Measurements from ENCODE around the gene NEK1. TPM values are rescaled to one million over a fixed set of nuclear protein-coding genes. Genes with fewer than 3 reads are reported as not detected.

NEK1 gene
- total RNA-seq, 2 experiments from 2014 or later, result 12.9 to 21.6 TPM

DNA sequence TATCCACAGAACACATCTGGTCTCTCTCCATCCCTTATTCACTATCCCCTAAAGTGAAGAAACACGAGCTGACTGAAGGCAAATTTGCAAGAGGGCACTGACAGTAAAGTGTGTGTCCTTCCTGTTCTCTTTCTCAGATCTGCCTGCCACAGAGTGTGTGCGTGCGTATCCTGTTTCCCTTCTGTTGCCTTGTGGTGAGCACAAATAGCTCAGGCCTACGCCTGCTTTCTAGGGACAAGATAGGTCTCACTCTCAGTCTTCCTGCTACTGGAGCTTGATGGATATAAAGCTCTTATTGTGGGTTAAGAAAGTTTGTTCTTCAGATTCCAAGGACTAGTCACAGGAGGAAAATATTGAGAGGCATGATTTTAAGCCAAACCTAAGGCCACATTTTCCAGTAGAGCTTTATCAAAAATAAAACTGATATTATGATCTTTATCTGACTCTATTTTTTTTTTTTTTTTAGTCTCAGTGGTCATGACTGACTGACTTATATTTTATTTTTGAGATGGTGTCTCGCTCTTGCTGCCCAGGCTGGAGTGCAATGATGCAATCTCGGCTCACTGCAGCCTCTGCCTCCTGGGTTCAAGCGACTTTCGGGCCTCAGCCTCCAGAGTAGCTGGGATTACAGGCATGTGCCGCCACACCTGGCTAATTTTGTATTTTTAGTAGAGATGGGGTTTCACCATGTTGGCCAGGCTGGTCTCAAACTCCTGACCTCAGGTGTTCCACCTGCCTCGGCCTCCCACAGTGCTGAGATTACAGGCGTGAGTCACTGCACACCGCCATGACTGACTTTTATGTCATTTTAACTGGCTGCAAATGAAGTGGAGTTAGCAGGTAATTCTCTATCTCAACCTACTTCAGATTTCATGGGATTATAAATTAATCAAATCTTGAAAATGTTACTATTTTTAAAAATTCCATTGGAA lies 201.3 kb downstream of the NEK1 start:
- H3K36me3 Mint-ChIP-seq, result peaks cover 9% of the 10 kb centered on the region

DNA sequence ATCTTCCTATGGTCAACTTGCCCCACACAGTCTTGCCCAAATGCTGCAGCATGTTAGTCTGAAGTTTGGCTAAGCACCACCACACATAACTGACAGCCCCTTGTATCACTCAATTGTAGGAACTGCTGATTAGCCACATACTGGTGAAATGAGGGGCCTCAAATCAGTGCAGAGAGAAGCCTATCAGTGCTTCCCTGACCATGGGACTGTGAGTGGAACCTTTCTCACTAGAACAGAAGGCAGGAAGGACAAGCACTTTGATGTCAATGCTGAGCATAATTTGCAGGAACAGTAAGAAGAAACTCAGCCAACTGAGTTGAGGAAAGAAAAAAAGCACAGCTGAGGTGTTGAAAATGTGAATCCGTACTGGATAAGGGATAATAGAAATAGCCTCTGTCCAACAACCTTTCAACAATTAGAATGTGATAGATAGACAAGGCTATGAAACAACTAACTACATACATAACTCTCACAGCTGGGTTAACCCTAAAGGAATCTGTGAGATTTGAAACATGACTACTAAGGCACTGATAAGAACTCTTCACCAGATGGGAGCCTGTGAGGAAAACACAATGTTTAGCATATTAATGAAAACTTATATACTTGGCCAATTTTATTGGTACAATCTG lies 205.1 kb downstream of the NEK1 start:
- Mint-ChIP-seq H3K36me3 (peaks cover 11% of the 10 kb centered on the region), H3K9me3 (ENCODE audit: low read depth) (peaks cover 2% of the 10 kb centered on the region), H3K27ac (no peak overlapping the region), H3K4me3 (no peak overlapping the region), H3K27me3 (no peaks in the 10 kb centered on the region), H3K4me1 (peaks cover 25% of the 10 kb centered on the region)
- ATAC-seq (no peak), DNase-seq (no peak)
- CTCF ChIA-PET, result no interaction called here

More for the DNA sequence above, 201.3 kb downstream of the NEK1 start:
- CTCF ChIA-PET, result interaction anchor here (0.8 to 1.4 kb wide), 4 partner anchors 75 to 616 kb away, joined by 3 to 4 read pairs (median 3); no protein-coding TSS in a partner anchor
- Mint-ChIP-seq H3K4me3 (peak overlapping the region; percentile 47), H3K4me1 (peaks cover 31% of the 10 kb centered on the region), H3K27ac (peak overlapping the region; percentile 87), H3K9me3 (ENCODE audit: low read depth) (peaks cover 2% of the 10 kb centered on the region), H3K27me3 (no peaks in the 10 kb centered on the region)
- ATAC-seq (peak; percentile 100), DNase-seq (peak; percentile 88)

DNA sequence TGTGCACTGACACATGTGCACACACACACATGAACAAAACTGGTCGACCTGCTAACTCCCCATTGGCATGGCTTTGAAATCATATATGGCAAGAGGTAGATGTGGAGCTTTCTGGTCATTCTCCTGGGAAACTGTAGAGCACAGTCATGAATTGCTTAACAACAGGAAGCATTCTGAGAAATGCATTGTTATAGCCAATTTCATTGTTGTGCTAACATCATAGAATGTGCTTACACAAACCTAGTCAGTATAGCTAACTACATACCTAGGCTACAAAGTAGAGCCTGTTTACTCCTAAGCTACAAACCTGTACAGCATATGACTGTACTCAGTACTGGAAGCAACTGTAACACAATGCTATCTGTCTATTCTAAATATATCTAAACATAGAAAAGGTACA lies 207.4 kb downstream of the NEK1 start:
- Mint-ChIP-seq H3K27me3 (no peaks in the 10 kb centered on the region), H3K4me3 (no peak overlapping the region), H3K4me1 (peaks cover 4% of the 10 kb centered on the region), H3K27ac (no peak overlapping the region), H3K9me3 (ENCODE audit: low read depth) (peaks cover 2% of the 10 kb centered on the region), H3K36me3 (peaks cover 16% of the 10 kb centered on the region)
- DNase-seq (no peak), ATAC-seq (no peak)
- CTCF ChIA-PET, result no interaction called here

DNA sequence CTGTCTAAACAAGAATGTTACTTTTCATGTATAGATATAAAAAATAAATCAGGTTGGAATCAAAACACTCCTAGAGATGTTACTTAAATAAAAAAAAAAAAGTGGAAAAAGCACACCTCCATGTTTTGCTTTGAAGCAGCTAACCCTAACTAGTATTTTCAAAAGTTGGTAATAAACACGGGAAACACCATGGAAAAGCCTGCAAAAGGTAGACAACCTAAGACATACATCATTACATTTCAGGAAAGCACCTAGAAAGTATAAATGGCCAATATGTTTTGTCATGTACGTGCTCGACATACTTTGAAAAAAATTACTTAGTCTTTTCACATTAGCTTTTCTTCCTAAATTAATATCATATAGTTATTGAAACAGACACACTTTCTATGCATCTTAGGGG lies 211.6 kb downstream of the NEK1 start:
- H3K4me1 Mint-ChIP-seq, result no peaks in the 10 kb centered on the region
- CTCF ChIA-PET, result no interaction called here
- no peak overlapping the region for H3K27ac Mint-ChIP-seq
- DNase-seq, result no peak
- H3K36me3 Mint-ChIP-seq, result peaks cover 16% of the 10 kb centered on the region
- ATAC-seq, result no peak
- H3K27me3 Mint-ChIP-seq, result no peaks in the 10 kb centered on the region
- no peaks in the 10 kb centered on the region for H3K9me3 Mint-ChIP-seq (ENCODE audit: low read depth)
- H3K4me3 Mint-ChIP-seq, result no peak overlapping the region

DNA sequence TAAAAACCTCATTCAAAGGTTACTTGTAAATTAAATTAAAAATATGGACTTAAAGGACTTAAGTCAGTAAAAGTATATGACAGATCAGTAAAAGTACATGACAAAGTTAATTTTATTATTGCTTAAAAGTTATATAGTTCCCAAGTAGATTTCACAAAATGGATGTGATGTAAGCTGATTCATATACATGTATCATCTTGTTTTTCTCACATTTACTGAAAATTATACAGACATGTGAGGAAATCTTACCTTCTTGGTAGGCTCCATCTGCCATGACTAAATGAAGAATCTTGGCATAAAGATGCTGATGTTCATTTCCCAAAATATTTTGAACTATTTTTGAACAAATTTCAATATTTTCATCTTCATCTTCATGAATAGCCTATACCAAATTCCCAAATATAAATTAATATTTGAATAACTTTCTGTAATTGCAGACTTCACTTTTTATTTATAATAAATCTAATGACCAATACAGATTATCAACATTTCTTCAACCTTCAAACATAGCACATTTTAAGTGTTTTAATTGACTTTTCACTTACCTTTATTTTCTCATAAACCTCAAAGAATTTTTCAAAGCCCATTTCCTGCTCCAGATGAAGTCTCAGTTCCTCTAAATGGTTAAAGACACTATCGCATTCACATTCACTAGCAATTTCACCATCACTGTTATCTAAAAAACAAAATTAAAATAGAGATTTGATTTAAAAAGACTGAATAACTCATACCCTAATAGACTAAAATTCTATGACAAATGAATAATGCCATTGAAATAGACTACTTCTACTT lies 212.2 kb downstream of the NEK1 start:
- DNase-seq (no peak), ATAC-seq (no peak)
- no peak overlapping the region for H3K27ac Mint-ChIP-seq
- no peaks in the 10 kb centered on the region for H3K9me3 Mint-ChIP-seq (ENCODE audit: low read depth)
- no peaks in the 10 kb centered on the region for H3K27me3 Mint-ChIP-seq
- H3K36me3 Mint-ChIP-seq, result peaks cover 16% of the 10 kb centered on the region
- CTCF ChIA-PET, result no interaction called here
- no peak overlapping the region for H3K4me3 Mint-ChIP-seq
- H3K4me1 Mint-ChIP-seq, result no peaks in the 10 kb centered on the region

DNA sequence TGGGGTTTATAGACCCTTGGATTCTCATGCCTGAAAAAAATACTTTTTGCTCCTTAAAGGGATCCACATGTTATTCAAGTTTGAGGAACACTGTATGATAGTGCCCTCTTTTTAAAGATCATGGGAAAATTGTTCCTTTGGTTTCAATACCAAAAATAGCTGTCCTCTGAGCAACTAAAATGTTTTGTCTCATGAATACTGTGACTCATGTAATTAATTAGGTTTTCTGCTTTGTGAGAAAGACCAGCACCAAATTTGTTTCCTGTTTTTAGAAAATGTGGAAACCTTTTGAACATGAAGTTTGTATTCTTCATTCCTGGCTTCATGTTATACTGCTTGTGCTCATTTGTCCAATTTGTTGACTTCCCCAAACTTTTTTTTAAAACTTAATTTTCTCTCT lies 214.1 kb downstream of the NEK1 start:
- H3K4me1 Mint-ChIP-seq, result no peaks in the 10 kb centered on the region
- no peak overlapping the region for H3K4me3 Mint-ChIP-seq
- no peak for DNase-seq
- H3K9me3 Mint-ChIP-seq (ENCODE audit: low read depth), result no peaks in the 10 kb centered on the region
- no peak for ATAC-seq
- no peak overlapping the region for H3K27ac Mint-ChIP-seq
- CTCF ChIA-PET, result no interaction called here
- H3K36me3 Mint-ChIP-seq, result peaks cover 15% of the 10 kb centered on the region
- no peaks in the 10 kb centered on the region for H3K27me3 Mint-ChIP-seq

DNA sequence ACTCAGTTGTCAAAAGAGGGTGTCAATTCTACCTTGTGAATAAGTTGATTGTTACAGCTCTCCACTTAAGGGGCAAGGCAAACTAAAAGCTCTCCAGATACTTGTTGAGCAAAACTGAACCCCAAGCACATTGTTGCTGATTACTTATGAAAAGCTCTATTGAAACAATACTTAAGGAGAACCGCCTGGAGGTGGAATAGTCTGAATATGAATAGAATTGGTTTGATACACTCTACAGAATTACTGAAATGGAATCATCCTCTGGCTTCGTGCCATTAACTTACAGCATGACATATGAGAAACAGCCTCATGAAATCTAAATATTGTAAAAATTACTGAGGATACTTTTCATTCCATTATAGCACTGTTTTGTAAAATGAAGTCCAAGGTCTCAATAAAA lies 214.6 kb downstream of the NEK1 start:
- H3K27me3 Mint-ChIP-seq, result no peaks in the 10 kb centered on the region

DNA sequence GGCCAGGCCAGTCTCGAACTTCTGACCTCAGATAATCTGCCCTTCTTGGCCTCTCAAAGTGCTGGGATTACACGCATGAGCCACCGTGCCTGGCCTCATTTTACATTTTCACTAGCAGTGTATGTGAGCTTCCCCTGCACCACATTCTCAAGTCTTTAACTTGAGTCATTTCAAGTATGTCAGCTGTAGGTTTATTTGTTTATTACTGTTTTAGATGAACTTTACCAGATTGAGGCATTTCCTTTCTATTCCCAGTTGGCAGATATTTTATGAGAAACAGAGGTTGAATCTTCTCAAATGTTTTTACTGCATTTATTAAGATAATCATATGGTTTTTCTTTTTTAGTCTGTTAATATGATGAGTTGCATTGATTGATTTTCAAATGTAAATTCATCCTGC lies 227.0 kb downstream of the NEK1 start:
- Mint-ChIP-seq H3K27me3 (peaks cover 6% of the 10 kb centered on the region), H3K27ac (no peak overlapping the region), H3K4me1 (no peaks in the 10 kb centered on the region), H3K36me3 (no peaks in the 10 kb centered on the region), H3K4me3 (no peak overlapping the region), H3K9me3 (ENCODE audit: low read depth) (no peaks in the 10 kb centered on the region)
- no peak for ATAC-seq
- DNase-seq, result no peak
- CTCF ChIA-PET, result no interaction called here

More for the DNA sequence above, 214.6 kb downstream of the NEK1 start:
- CTCF ChIA-PET, result no interaction called here
- no peaks in the 10 kb centered on the region for H3K4me1 Mint-ChIP-seq
- DNase-seq (no peak), ATAC-seq (no peak)
- no peak overlapping the region for H3K27ac Mint-ChIP-seq
- H3K36me3 Mint-ChIP-seq, result peaks cover 15% of the 10 kb centered on the region
- no peaks in the 10 kb centered on the region for H3K9me3 Mint-ChIP-seq (ENCODE audit: low read depth)
- no peak overlapping the region for H3K4me3 Mint-ChIP-seq

DNA sequence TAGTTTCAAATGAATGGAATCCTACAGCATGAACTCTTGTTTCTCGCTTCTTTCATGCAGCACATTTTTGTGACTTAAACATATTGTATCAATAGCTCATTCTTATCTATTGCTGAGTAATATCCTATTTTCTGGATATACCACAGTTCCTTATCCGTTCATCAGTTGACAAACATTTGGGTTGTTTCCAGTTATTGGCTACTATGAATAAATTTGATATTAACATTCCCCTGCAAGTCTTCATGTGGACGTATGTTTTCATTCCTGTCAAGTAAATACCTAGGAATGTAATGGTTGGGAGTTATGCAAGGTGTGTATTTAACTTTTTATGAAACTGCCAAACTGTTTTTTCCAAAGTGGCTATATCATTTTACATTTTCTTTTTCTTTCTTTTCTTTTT lies 227.6 kb downstream of the NEK1 start:
- Mint-ChIP-seq H3K4me3 (no peak overlapping the region), H3K4me1 (no peaks in the 10 kb centered on the region), H3K27me3 (peaks cover 6% of the 10 kb centered on the region), H3K27ac (no peak overlapping the region), H3K9me3 (ENCODE audit: low read depth) (no peaks in the 10 kb centered on the region), H3K36me3 (no peaks in the 10 kb centered on the region)
- DNase-seq (no peak), ATAC-seq (no peak)
- CTCF ChIA-PET, result no interaction called here

DNA sequence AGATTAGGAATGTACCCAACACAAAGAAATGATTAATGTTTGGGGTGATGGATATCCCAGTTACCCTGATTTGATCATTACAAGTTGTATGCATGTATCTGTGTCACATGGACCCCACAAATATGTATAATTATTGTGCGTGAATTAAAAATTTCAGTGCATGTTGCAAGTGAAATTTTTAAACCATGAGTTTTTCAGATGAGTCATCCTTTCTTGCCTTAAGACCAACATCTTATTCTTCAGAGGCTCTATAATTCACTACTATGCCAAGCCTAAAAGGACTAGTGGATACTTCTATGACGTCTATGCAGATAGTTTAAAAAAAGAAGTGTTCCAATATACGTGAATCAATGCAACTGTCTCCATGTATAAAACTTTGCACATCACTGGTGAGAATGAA lies 228.7 kb downstream of the NEK1 start:
- Mint-ChIP-seq H3K27me3 (peaks cover 6% of the 10 kb centered on the region), H3K4me3 (no peak overlapping the region), H3K9me3 (ENCODE audit: low read depth) (no peaks in the 10 kb centered on the region), H3K27ac (no peak overlapping the region), H3K4me1 (no peaks in the 10 kb centered on the region), H3K36me3 (no peaks in the 10 kb centered on the region)
- no peak for ATAC-seq
- no peak for DNase-seq
- CTCF ChIA-PET, result no interaction called here

DNA sequence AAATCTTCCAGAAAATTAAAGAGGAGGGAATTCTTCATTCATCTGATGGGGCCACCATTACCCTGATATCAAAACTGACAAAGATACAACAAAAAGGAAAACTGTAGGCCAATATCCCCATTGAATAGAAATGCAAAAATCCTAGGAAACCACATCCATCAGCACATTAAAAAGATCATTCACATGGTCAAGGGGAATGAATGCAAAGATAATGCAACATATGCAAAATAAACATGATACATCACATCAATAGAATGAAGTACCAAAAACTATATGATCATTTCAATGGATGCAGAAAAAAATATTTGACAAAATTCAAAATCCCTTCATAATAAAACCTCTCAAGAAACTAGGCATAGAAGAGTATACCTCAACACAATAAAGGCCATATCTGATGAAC lies 232.7 kb downstream of the NEK1 start:
- H3K9me3 Mint-ChIP-seq (ENCODE audit: low read depth), result peaks cover 8% of the 10 kb centered on the region
- no peak for ATAC-seq
- no peak for DNase-seq
- no peaks in the 10 kb centered on the region for H3K36me3 Mint-ChIP-seq
- H3K4me1 Mint-ChIP-seq, result no peaks in the 10 kb centered on the region
- no peak overlapping the region for H3K27ac Mint-ChIP-seq
- CTCF ChIA-PET, result no interaction called here
- no peak overlapping the region for H3K4me3 Mint-ChIP-seq
- peaks cover 6% of the 10 kb centered on the region for H3K27me3 Mint-ChIP-seq

DNA sequence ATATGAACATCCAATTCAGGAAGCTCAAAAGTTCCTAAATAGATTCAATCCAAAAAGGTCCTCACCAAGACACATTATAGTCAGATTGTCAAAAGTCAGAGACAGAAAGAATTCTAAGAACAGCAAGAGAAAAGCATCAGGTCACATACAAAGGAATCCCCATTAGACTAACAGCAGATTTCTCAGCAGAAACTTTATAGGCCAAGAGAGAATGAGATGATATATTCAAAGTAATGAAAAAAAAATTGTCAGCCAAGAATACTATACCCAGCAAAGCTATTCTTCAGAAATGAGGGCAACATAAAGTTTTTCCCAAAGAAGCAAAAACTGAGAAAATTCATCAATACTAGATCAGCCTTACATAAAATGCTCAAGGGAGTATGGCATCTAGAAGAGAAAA lies 235.0 kb downstream of the NEK1 start:
- CTCF ChIA-PET, result no interaction called here
- H3K27ac Mint-ChIP-seq, result no peak overlapping the region
- DNase-seq, result no peak

DNA sequence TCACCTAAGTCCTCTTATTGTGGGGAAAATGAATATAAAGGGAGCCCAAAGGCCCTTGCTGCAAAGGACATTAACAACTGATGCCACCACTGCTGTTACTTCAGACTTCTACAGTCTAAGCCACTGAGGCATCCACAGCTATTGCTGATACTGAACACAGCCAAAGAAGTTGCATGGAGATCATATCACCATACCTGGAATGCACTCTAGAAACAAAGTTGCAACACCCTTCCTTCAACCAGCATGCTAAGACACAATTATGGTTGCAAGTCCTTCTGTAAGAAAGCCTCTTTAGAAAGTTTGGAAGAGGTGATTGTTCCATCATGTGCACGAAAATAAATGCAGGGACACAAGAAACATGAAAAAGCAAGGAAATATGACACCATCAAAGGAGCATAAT lies 236.0 kb downstream of the NEK1 start:
- H3K36me3 Mint-ChIP-seq, result no peaks in the 10 kb centered on the region
- CTCF ChIA-PET, result no interaction called here
- H3K27me3 Mint-ChIP-seq, result peaks cover 5% of the 10 kb centered on the region
- no peaks in the 10 kb centered on the region for H3K4me1 Mint-ChIP-seq
- DNase-seq (no peak), ATAC-seq (no peak)
- peaks cover 8% of the 10 kb centered on the region for H3K9me3 Mint-ChIP-seq (ENCODE audit: low read depth)
- H3K27ac Mint-ChIP-seq, result no peak overlapping the region
- H3K4me3 Mint-ChIP-seq, result no peak overlapping the region

More for the DNA sequence above, 235.0 kb downstream of the NEK1 start:
- H3K27me3 Mint-ChIP-seq, result peaks cover 6% of the 10 kb centered on the region
- H3K36me3 Mint-ChIP-seq, result no peaks in the 10 kb centered on the region
- no peak overlapping the region for H3K4me3 Mint-ChIP-seq
- peaks cover 8% of the 10 kb centered on the region for H3K9me3 Mint-ChIP-seq (ENCODE audit: low read depth)
- no peak for ATAC-seq
- no peaks in the 10 kb centered on the region for H3K4me1 Mint-ChIP-seq
